Esophagus squamous epithelium (tissue), 5 donors: ENCODE data around the gene IQCH. TPM values are rescaled to one million over a fixed set of nuclear protein-coding genes. Genes with fewer than 3 reads are reported as not detected.

ENCODE experiments used
- DNase-seq: peaks from one replicate; lab custom pipeline; 2025; lab: John Stamatoyannopoulos, UW
- H3K27ac ChIP-seq, 4 donors: fragments of 200-600 bp; sonication (generic); one replicate each; pipeline ENCODE4 v1.5.1; 2016 to 2019; ENCODE audit warnings: mild to moderate bottlenecking in 1 of 4
- H3K27me3 ChIP-seq, 4 donors: fragments of 200-600 bp; sonication (generic); 1 replicate in 3 of 4; 2 replicates in 1 of 4; pipeline versions ENCODE4 v1.5.1 to v1.6.0; 2017 to 2021; ENCODE audit warnings: antibody characterized with exemption in 1 of 4
- H3K36me3 ChIP-seq, 3 donors: fragments of 200-600 bp; sonication (generic); one replicate each; pipeline ENCODE4 v1.5.1; 2016 to 2019
- H3K4me1 ChIP-seq, 3 donors: fragments of 200-600 bp; sonication (generic); one replicate each; pipeline ENCODE4 v1.5.1; 2017 to 2019
- H3K4me3 ChIP-seq, 4 donors: fragments of 200-600 bp; sonication (generic); 1 replicate in 3 of 4; 2 replicates in 1 of 4; pipeline ENCODE4 v1.5.1; 2016 to 2019; ENCODE audit warnings: mild to moderate bottlenecking in 2 of 4, moderate library complexity in 1 of 4
- H3K9me3 ChIP-seq, 3 donors: fragments of 200-600 bp; sonication (generic); one replicate each; pipeline ENCODE4 v1.5.1; 2016 to 2019
- CTCF ChIP-seq, 6 experiments: fragments of 450-650 bp in 4 of 6; fragments of 200-600 bp in 2 of 6; sonication (generic) in 2 of 6; IDR thresholded peaks; one replicate each; pipeline ENCODE4 v1.5.1; 2016 to 2019; ENCODE audit warnings: antibody characterized with exemption in 6 of 6, mild to moderate bottlenecking in 4 of 6, moderate library complexity in 4 of 6
- POLR2A ChIP-seq, 4 donors: fragments of 450-650 bp; IDR thresholded peaks; one replicate each; pipeline ENCODE4 v1.6.1; 2017; ENCODE audit warnings: antibody characterized with exemption in 4 of 4, mild to moderate bottlenecking in 4 of 4, moderate library complexity in 3 of 4
- WGBS, 2 donors: methylation state at CpG; one replicate each; pipeline ENCODE4 v1.1.5; 2018; 5-methylcytosine and 5-hydroxymethylcytosine counted together
- intact Hi-C: fragments of 100-400 bp; cut with DNase I; formaldehyde crosslinking; loops from one replicate; pipeline ENCODE4 v1.15.0; 2022
- total RNA-seq, 4 donors: library from RNA; depleted of rRNA; stranded (reverse); fragments of >200 nt; gene quantifications; one replicate each; pipeline ENCODE4 v1.1.0, GENCODE V29; 2016
- donor health status: DM: yes; HTN: yes; CAD: no.

IQCH gene
- total RNA-seq, 4 donors from 2014 or later = 1.9 to 3.1 (median 3.0) TPM; not detected in 1

GRCh38 chr15:67508407-67508806, 253.8 kb downstream of the IQCH start:
- intact Hi-C loops = no loop called here
- peaks cover 0 to 5% (median 0%) of the 10 kb centered on the region in 3 donors for H3K4me1 ChIP-seq
- peaks cover 0 to 24% (median 0%) of the 10 kb centered on the region in 3 donors for H3K36me3 ChIP-seq
- H3K27me3 ChIP-seq = no peaks in the 10 kb centered on the region
- no peaks in the 10 kb centered on the region for H3K9me3 ChIP-seq
- no peak for DNase-seq
- TF ChIP-seq CTCF (IDR thresholded peaks at IDR 0.05) (no peak), POLR2A (IDR thresholded peaks at IDR 0.05) (no peak)
- H3K27ac ChIP-seq = no peak overlapping the region
- WGBS, 2 donors = 84 to 89% methylated on average over 3 of the region's 3 CpGs
- no peak overlapping the region for H3K4me3 ChIP-seq

- no peak overlapping the region for H3K4me3 ChIP-seq
- H3K27ac ChIP-seq = no peak overlapping the region
- H3K9me3 ChIP-seq = no peaks in the 10 kb centered on the region
- peaks cover 0 to 5% (median 0%) of the 10 kb centered on the region in 3 donors for H3K4me1 ChIP-seq
- TF ChIP-seq CTCF (IDR thresholded peaks at IDR 0.05) (no peak), POLR2A (IDR thresholded peaks at IDR 0.05) (no peak)
- intact Hi-C loops = no loop called here
- H3K36me3 ChIP-seq = peaks cover 0 to 39% (median 0%) of the 10 kb centered on the region in 3 donors
- no peak for DNase-seq
- 89% methylated on average over 4 of the region's 4 CpGs for WGBS, 2 donors
- no peaks in the 10 kb centered on the region for H3K27me3 ChIP-seq
Observed at GRCh38 chr15:67509918-67510317, 255.3 kb downstream of the IQCH start.

- Histone ChIP-seq H3K36me3 (peaks cover 0 to 42% (median 0%) of the 10 kb centered on the region in 3 donors), H3K9me3 (no peaks in the 10 kb centered on the region), H3K4me1 (peaks cover 0 to 5% (median 0%) of the 10 kb centered on the region in 3 donors), H3K27me3 (no peaks in the 10 kb centered on the region), H3K27ac (no peak overlapping the region), H3K4me3 (no peak overlapping the region)
- intact Hi-C loops = no loop called here
- WGBS, 2 donors = 78 to 80% methylated on average over 7 of the region's 7 CpGs
- DNase-seq = no peak
- no peak for TF ChIP-seq CTCF (IDR thresholded peaks at IDR 0.05)
- TF ChIP-seq POLR2A (IDR thresholded peaks at IDR 0.05) = no peak
Observed at GRCh38 chr15:67510597-67511190, 256.1 kb downstream of the IQCH start.

- Histone ChIP-seq H3K27me3 (no peaks in the 10 kb centered on the region), H3K4me1 (peaks cover 0 to 5% (median 0%) of the 10 kb centered on the region in 3 donors), H3K9me3 (no peaks in the 10 kb centered on the region), H3K4me3 (no peak overlapping the region), H3K27ac (no peak overlapping the region), H3K36me3 (peaks cover 0 to 44% (median 0%) of the 10 kb centered on the region in 3 donors)
- no peak for DNase-seq
- 93 to 96% methylated on average over 3 of the region's 3 CpGs for WGBS, 2 donors
- intact Hi-C loops = no loop called here
- no peak for TF ChIP-seq POLR2A (IDR thresholded peaks at IDR 0.05)
- no peak for TF ChIP-seq CTCF (IDR thresholded peaks at IDR 0.05)
Observed at GRCh38 chr15:67511606-67512005, 257.0 kb downstream of the IQCH start.

GRCh38 chr15:67512140-67512539, 257.6 kb downstream of the IQCH start:
- Histone ChIP-seq H3K4me3 (no peak overlapping the region), H3K4me1 (peaks cover 0 to 2% (median 0%) of the 10 kb centered on the region in 3 donors), H3K36me3 (peaks cover 0 to 47% (median 0%) of the 10 kb centered on the region in 3 donors), H3K27ac (no peak overlapping the region), H3K27me3 (no peaks in the 10 kb centered on the region), H3K9me3 (no peaks in the 10 kb centered on the region)
- intact Hi-C loops = no loop called here
- no peak for TF ChIP-seq POLR2A (IDR thresholded peaks at IDR 0.05)
- TF ChIP-seq CTCF (IDR thresholded peaks at IDR 0.05) = no peak
- WGBS, 2 donors = 35 to 40% methylated on average over 3 of the region's 3 CpGs
- no peak for DNase-seq
